ENCODE measurements around the gene VDR.

- TF ChIP-seq CTCF (IDR thresholded peaks at IDR 0.05; ENCODE audit: low read depth, low read length, poor library complexity, severe bottlenecking) (no peak), EZH2phosphoT487 (IDR thresholded peaks at IDR 0.05; ENCODE audit: borderline replicate concordance, low read length) (no peak)
Measured at GRCh38 chr12:47930634-47931033, 25.8 kb upstream of the VDR start.
